Pancreas (tissue), 10 donors: ENCODE data around the gene RYR3. TPM values are rescaled to one million over a fixed set of nuclear protein-coding genes. Genes with fewer than 3 reads are reported as not detected.

ENCODE experiments used
- ATAC-seq, 4 donors: fragments of 200-7000 bp; cut with Tn5 transposase; one replicate each; pipeline versions ENCODE4 v1.8.0 to v1.9.1; 2020; ENCODE audit warnings: mild to moderate bottlenecking in 4 of 4, moderate library complexity in 4 of 4
- DNase-seq, 6 donors: peaks; one replicate each; pipeline ENCODE4 v3.0.0-alpha.2; 2020
- FAIRE-seq: peaks from 2 replicates; lab custom pipeline; 2012; peaks lifted over from hg19 to GRCh38; lab: Jason Lieb, UNC
- H3K27ac ChIP-seq, 4 donors: fragments of 200-600 bp; sonication (generic); 1 replicate in 3 of 4; 2 replicates in 1 of 4; pipeline versions ENCODE4 v1.5.0 to v1.8.0; 2020
- H3K27me3 ChIP-seq, 4 donors: fragments of 200-600 bp; one replicate each; pipeline ENCODE4 v1.8.0; 2021
- H3K36me3 ChIP-seq, 3 donors: fragments of 200-600 bp; sonication (generic) in 1 of 3; one replicate each; pipeline versions ENCODE4 v1.5.0 to v1.8.0; 2020 to 2021
- H3K4me1 ChIP-seq, 3 donors: fragments of 200-600 bp; one replicate each; pipeline ENCODE4 v1.8.0; 2021
- H3K4me3 ChIP-seq, 4 donors: fragments of 200-600 bp; sonication (generic) in 2 of 4; one replicate each; pipeline versions ENCODE4 v1.5.0 to v1.8.0; 2020 to 2021
- H3K9me3 ChIP-seq, 4 donors: fragments of 200-600 bp; one replicate each; pipeline ENCODE4 v1.8.0; 2021
- WGBS, 2 donors: extraction: QIAGEN DNeasy Blood & Tissue Kit; methylation state at CpG; one replicate each; pipeline ENCODE4 v1.1.7; 2013; 5-methylcytosine and 5-hydroxymethylcytosine counted together
- intact Hi-C, 3 donors: fragments of 100-400 bp; cut with DNase I; formaldehyde crosslinking; loops; one replicate each; pipeline versions ENCODE4 v1.11.1 to v1.14.2; 2022
- polyA plus RNA-seq, 2 donors: library from polyadenylated mRNA; stranded (reverse); fragments of 200-250 nt; gene quantifications; one replicate each; pipeline ENCODE4 v1.2.3, GENCODE V29; 2013
- total RNA-seq, 6 donors: library from RNA; stranded (reverse); fragmentation: NEBNext Ultra II Directional in 4 of 6; extraction: Animal tissue kit (Norgen Biotek cat#: 25700) in 4 of 6; gene quantifications; one replicate each; pipeline versions ENCODE4 v1.2.1 to v1.2.4, GENCODE V29; 2021 to 2023
- TF ChIP-seq, protein P1 (sequence below), 4 donors: fragments of 200-600 bp; sonication (generic) in 3 of 4; IDR thresholded peaks; one replicate each; pipeline versions ENCODE4 v1.5.0 to v1.8.0; 2021; ENCODE audit warnings: antibody characterized with exemption in 4 of 4
- donor health status: healthy with polysubstance abuse.
- donor health status: DM: no; HTN: no; CAD: no; lungs with moderate emphysema.
- donor health status: DM: no; HTN: no; CAD: no.
- donor health status: control.
- donor health status: control.
- donor health status: Bipolar disorder and iron deficiency.
- donor health status: DM: yes; HTN: yes; CAD: no.
- donor health status: DM: no; HTN: no; CAD: no.
- donor health status: DM: no; HTN: no; CAD: no.
- donor health status: DM: yes; HTN: yes; CAD: no.

Gene RYR3
- total and polyA plus RNA-seq, 8 donors: 0.03 to 0.52 (median 0.13) TPM

- TF ChIP-seq, protein P1, sequence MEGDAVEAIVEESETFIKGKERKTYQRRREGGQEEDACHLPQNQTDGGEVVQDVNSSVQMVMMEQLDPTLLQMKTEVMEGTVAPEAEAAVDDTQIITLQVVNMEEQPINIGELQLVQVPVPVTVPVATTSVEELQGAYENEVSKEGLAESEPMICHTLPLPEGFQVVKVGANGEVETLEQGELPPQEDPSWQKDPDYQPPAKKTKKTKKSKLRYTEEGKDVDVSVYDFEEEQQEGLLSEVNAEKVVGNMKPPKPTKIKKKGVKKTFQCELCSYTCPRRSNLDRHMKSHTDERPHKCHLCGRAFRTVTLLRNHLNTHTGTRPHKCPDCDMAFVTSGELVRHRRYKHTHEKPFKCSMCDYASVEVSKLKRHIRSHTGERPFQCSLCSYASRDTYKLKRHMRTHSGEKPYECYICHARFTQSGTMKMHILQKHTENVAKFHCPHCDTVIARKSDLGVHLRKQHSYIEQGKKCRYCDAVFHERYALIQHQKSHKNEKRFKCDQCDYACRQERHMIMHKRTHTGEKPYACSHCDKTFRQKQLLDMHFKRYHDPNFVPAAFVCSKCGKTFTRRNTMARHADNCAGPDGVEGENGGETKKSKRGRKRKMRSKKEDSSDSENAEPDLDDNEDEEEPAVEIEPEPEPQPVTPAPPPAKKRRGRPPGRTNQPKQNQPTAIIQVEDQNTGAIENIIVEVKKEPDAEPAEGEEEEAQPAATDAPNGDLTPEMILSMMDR (IDR thresholded peaks at IDR 0.05): no peak
- FAIRE-seq (no peak), ATAC-seq (no peak), DNase-seq (no peak)
- Histone ChIP-seq H3K36me3 (no peaks in the 10 kb centered on the region), H3K4me1 (no peaks in the 10 kb centered on the region), H3K9me3 (no peaks in the 10 kb centered on the region), H3K27ac (no peak overlapping the region), H3K27me3 (no peaks in the 10 kb centered on the region), H3K4me3 (no peak overlapping the region)
- intact Hi-C loops: no loop called here
- WGBS, 2 donors: 89 to 93% methylated on average over 13 of the region's 13 CpGs
Observed at GRCh38 chr15:33872416-33873106, 561.8 kb downstream of the RYR3 start.

GRCh38 chr15:33874156-33874555 lies 563.4 kb downstream of the RYR3 start:
- 83 to 95% methylated on average over 2 of the region's 2 CpGs for WGBS, 2 donors
- H3K9me3 ChIP-seq: no peaks in the 10 kb centered on the region
- H3K36me3 ChIP-seq: no peaks in the 10 kb centered on the region
- H3K4me1 ChIP-seq: no peaks in the 10 kb centered on the region
- no peaks in the 10 kb centered on the region for H3K27me3 ChIP-seq
- DNase-seq (no peak), ATAC-seq (no peak), FAIRE-seq (no peak)
- intact Hi-C loops: no loop called here
- no peak overlapping the region for H3K4me3 ChIP-seq
- TF ChIP-seq, protein P1 (IDR thresholded peaks at IDR 0.05): no peak
- no peak overlapping the region for H3K27ac ChIP-seq

DNA sequence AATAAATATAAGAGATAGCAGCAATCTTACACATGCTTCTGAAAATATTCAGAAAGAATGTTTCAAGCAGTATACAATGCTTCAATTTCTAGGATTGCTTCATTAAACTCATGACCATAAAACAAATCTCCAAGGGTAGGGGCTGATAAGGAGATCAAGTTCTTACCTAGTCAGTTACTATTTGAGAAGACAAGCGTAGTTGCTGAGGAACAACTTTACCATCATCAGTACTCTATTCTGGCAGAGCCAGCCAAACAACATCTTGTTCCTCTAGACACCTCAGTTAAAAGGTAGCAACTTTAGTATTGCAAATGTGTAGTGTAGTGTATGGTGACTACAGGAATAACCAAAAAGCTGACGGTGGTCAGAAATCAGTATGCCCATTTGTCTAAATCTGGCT lies 572.2 kb downstream of the RYR3 start:
- no peak for ATAC-seq
- Histone ChIP-seq H3K27me3 (no peaks in the 10 kb centered on the region), H3K9me3 (no peaks in the 10 kb centered on the region), H3K36me3 (no peaks in the 10 kb centered on the region), H3K4me1 (no peaks in the 10 kb centered on the region), H3K4me3 (no peak overlapping the region), H3K27ac (no peak overlapping the region)
- FAIRE-seq: no peak
- no peak for DNase-seq
- intact Hi-C loops: no loop called here
- WGBS, 2 donors: 88 to 93% methylated on average over 2 of the region's 2 CpGs
- TF ChIP-seq, protein P1 (IDR thresholded peaks at IDR 0.05): no peak

GRCh38 chr15:33888176-33888575 lies 577.4 kb downstream of the RYR3 start:
- Histone ChIP-seq H3K27me3 (no peaks in the 10 kb centered on the region), H3K9me3 (no peaks in the 10 kb centered on the region), H3K27ac (no peak overlapping the region), H3K36me3 (no peaks in the 10 kb centered on the region), H3K4me3 (no peak overlapping the region), H3K4me1 (no peaks in the 10 kb centered on the region)
- FAIRE-seq (no peak), ATAC-seq (no peak), DNase-seq (no peak)
- intact Hi-C loops: no loop called here
- TF ChIP-seq, protein P1 (IDR thresholded peaks at IDR 0.05): no peak
- WGBS, 2 donors: 39 to 50% methylated on average over 2 of the region's 2 CpGs

- 93 to 99% methylated on average over 6 of the region's 6 CpGs for WGBS, 2 donors
- no peaks in the 10 kb centered on the region for H3K36me3 ChIP-seq
- ATAC-seq: no peak
- no peak for DNase-seq
- no peaks in the 10 kb centered on the region for H3K9me3 ChIP-seq
- no peak overlapping the region for H3K4me3 ChIP-seq
- H3K27ac ChIP-seq: no peak overlapping the region
- no peak for FAIRE-seq
- no peaks in the 10 kb centered on the region for H3K27me3 ChIP-seq
- H3K4me1 ChIP-seq: no peaks in the 10 kb centered on the region
- intact Hi-C loops: no loop called here
- TF ChIP-seq, protein P1 (IDR thresholded peaks at IDR 0.05): no peak
Observed at GRCh38 chr15:33894193-33894592, 583.4 kb downstream of the RYR3 start.
